GM23338 (cell line): ENCODE measurements around the gene SST.

Experiments
- EZH2 ChIP-seq: fragments of 200-600 bp; sonication (generic); IDR thresholded peaks from one replicate; pipeline ENCODE4 v1.8.0; 2017; ENCODE audit warnings: antibody characterized with exemption, mild to moderate bottlenecking, low read depth; ENCODE audit not compliant: unreplicated experiment
- POLR2AphosphoS5 ChIP-seq: IDR thresholded peaks from 2 replicates; pipeline ENCODE4 v1.6.1; 2016; ENCODE audit warnings: antibody characterized with exemption, low read depth
- TF ChIP-seq, protein P1 (sequence below), 2 experiments: fragments of 200-600 bp in 1 of 2; sonication (generic) in 1 of 2; conservative IDR thresholded peaks; 2 replicates each; pipeline versions ENCODE4 v1.5.1 to v1.6.1; 2016 to 2017; ENCODE audit warnings: antibody characterized with exemption in 2 of 2, low read depth in 2 of 2, mild to moderate bottlenecking in 2 of 2, moderate library complexity in 1 of 2

DNA sequence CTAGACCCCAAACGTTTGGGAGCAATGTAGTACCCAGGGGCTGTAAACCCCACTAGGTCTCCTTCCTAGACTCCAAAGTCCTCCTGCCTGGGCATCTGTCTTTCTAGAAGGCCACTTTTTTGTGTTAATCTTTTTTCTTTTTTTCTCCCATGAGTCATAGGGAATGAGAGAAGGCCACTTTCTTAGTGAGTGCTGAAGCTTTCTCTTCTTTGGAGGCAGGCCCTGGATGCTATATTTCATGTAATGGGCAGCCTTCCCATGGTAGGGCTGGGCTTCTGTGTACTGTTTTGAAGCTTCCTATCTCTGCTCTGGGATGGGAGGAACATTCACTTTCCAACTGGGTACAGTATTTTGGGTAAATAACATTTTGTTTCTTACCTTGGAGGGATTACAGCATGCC, 47.4 kb upstream of the SST start:
- TF ChIP-seq, protein P1, sequence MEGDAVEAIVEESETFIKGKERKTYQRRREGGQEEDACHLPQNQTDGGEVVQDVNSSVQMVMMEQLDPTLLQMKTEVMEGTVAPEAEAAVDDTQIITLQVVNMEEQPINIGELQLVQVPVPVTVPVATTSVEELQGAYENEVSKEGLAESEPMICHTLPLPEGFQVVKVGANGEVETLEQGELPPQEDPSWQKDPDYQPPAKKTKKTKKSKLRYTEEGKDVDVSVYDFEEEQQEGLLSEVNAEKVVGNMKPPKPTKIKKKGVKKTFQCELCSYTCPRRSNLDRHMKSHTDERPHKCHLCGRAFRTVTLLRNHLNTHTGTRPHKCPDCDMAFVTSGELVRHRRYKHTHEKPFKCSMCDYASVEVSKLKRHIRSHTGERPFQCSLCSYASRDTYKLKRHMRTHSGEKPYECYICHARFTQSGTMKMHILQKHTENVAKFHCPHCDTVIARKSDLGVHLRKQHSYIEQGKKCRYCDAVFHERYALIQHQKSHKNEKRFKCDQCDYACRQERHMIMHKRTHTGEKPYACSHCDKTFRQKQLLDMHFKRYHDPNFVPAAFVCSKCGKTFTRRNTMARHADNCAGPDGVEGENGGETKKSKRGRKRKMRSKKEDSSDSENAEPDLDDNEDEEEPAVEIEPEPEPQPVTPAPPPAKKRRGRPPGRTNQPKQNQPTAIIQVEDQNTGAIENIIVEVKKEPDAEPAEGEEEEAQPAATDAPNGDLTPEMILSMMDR (conservative IDR thresholded peaks at IDR 0.05; ENCODE audit: low read depth in 2 of 2) = no peak
- TF ChIP-seq EZH2 (no peak), POLR2AphosphoS5 (no peak)
